ENCODE results near the gene ALCAM.

ALCAM gene

DNA sequence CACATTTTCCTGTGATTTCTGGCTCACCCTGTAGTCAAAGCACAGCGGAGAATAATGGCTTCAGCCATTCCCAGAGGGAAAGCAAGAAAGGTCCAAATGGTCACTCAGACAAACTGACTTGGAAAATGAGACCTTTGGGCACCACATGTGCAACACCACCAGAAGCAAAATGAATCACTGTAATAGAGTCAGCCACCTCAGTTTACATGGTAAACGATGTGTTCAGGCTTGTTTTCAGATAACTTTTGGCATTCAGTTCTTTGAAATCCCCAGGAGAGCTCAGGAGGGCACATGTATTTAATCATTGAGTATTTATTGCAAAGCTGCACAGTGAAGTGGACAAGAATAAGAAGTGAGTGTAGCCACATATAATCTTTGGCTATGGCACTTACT lies 38.4 kb upstream of the ALCAM start:
- TF ChIP-seq, protein P1, sequence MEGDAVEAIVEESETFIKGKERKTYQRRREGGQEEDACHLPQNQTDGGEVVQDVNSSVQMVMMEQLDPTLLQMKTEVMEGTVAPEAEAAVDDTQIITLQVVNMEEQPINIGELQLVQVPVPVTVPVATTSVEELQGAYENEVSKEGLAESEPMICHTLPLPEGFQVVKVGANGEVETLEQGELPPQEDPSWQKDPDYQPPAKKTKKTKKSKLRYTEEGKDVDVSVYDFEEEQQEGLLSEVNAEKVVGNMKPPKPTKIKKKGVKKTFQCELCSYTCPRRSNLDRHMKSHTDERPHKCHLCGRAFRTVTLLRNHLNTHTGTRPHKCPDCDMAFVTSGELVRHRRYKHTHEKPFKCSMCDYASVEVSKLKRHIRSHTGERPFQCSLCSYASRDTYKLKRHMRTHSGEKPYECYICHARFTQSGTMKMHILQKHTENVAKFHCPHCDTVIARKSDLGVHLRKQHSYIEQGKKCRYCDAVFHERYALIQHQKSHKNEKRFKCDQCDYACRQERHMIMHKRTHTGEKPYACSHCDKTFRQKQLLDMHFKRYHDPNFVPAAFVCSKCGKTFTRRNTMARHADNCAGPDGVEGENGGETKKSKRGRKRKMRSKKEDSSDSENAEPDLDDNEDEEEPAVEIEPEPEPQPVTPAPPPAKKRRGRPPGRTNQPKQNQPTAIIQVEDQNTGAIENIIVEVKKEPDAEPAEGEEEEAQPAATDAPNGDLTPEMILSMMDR (IDR thresholded peaks at IDR 0.05; ENCODE audit: borderline replicate concordance, insufficient read depth, low read depth, low read length) = no peak
- H3K4me3 ChIP-seq (ENCODE audit: low read depth, low read length) = no peak overlapping the region

DNA sequence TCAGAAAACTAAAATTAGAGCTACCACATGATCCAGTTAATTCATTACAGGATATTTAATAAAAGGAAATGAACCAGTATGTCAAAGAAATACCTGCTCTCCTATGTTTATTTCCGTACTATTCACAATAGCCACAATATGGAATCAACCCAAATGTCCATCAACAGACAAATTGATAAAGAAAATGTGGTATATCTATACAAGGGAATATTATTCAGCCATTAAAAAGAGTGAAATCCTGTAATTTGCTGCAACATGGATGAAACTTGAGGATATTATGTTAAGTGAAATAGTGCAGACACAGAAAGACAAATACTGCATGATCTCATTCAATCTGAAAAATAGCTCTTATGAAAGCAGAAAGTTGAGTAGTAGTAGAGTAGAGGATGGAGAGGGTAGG lies 33.7 kb upstream of the ALCAM start:
- TF ChIP-seq, protein P1 (IDR thresholded peaks at IDR 0.05; ENCODE audit: borderline replicate concordance, insufficient read depth, low read depth, low read length) = no peak
- no peak overlapping the region for H3K4me3 ChIP-seq (ENCODE audit: low read depth, low read length)

DNA sequence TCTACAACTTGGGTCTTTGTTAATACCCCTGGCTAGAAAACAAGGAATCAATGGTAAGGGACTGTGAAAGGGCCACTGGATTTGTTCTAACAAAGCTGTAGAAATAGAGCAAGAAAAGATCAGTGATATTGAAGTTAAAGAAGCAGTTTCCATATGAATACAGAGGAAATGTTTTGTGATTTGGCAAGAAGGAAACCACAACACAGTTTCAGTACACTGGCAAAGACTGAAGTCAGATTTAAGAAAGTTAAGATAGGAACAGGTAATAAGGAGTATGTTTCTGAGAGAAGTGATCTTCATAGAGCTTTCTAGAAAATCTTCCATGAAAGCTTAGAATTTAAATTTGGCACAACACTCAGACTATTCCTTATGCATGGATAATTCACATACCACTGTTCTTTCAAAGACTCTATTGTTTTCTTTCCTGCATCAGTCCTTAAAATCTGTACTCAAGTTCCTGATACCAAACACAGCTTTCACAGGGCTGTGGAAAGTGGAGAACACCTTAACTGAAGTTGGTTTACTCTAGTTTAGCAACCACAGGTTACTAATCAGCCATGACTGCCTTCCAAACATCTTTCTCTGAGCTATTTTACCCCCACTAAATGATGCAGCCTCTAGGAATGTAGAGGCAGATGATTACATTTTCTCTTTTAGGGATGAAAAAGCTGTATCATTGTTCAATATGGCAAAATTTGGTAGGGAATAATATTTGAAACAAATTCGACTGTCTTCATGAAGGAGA lies 32.4 kb upstream of the ALCAM start:
- TF ChIP-seq, protein P1 (IDR thresholded peaks at IDR 0.05; ENCODE audit: borderline replicate concordance, insufficient read depth, low read depth, low read length) = no peak
- no peak overlapping the region for H3K4me3 ChIP-seq (ENCODE audit: low read depth, low read length)

DNA sequence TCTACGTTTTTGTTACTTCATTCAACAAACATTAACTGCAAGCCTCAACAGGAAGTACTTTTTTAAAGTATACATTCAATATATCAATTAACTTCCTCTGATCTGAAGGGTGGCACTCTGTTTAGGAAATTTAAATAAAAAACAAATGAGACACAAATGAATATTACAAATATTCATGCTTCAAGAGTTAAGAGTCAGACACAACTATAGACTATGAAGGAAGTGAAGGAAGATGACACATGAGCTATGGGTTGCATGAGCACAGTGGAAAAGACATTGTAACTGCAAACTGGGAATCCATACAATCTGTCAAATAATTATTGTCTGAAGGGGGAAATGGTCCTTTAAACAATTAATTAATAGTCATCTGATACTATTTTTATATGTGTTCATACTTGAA lies 26.8 kb upstream of the ALCAM start:
- TF ChIP-seq, protein P1 (IDR thresholded peaks at IDR 0.05; ENCODE audit: borderline replicate concordance, insufficient read depth, low read depth, low read length) = no peak
- H3K4me3 ChIP-seq (ENCODE audit: low read depth, low read length) = no peak overlapping the region

DNA sequence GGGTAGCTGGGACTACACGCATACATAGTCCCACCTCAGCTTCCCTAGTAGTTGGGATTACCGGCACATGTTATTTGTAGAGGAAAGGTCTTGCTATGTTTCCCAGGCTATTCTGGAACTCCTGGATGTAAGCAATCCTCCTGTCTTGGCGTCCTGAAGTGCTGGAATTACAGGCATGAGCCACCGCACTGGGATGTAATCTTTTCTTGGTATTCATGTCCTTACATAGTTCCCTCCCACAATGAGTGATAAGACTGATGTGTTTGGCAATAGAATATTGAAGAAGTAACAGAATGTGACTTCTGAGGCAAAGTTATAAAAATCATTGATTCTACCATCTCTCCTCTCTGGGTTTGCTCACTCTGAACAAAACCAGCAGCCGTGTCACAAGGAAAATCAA lies 22.7 kb upstream of the ALCAM start:
- TF ChIP-seq, protein P1 (IDR thresholded peaks at IDR 0.05; ENCODE audit: borderline replicate concordance, insufficient read depth, low read depth, low read length) = no peak

DNA sequence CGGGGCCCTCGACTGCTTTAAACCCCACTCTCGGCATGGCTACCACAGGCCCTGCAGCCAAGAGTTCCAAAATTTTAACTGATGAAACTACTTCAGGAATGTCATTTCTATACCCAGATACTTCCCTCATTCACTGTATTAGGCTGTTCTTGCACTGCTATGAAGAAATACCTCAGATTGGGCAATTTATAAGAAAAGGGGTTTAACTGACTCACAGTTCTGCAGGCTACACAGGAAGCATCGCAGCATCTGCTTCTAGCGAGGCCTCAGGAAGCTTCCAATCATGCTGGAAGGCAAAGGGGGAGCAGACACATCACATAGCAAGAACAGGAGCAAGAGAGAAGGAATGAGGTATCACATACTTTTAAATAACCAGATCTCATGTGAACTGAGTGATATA lies 21.6 kb upstream of the ALCAM start:
- H3K4me3 ChIP-seq (ENCODE audit: low read depth, low read length) = no peak overlapping the region
- TF ChIP-seq, protein P1 (IDR thresholded peaks at IDR 0.05; ENCODE audit: borderline replicate concordance, insufficient read depth, low read depth, low read length) = no peak

More for the DNA sequence above, 22.7 kb upstream of the ALCAM start:
- no peak overlapping the region for H3K4me3 ChIP-seq (ENCODE audit: low read depth, low read length)

DNA sequence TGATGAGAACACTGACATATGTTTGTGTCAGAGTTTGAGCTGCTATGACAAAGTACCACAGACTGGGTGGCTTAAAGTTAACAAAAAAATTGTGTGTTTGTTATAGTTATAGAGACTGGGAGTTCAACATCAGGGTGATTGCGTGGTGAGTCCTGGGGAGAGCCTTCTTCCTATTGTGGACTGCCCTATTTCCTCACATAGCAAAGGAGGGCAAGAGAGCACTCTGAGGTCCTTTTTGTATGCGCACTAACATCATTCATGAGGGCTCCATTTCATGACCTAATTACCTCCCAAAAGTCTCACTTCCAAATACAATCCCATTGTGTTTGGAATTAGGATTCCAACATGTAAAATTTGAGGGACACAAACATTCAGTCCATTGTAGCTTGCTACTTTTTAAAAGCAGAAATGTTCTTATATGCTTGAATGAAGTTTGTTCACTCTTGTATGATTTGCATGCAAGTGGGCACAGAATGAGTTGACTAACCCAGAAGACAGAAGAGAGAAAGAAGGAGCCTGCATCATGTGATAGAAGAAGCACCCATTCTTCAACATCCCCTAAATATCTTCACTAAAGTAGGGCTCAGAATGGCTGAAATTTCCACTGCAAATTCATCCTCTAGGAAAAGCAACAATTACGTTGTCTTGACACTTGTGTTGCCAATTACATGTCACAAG lies 18.9 kb upstream of the ALCAM start:
- TF ChIP-seq, protein P1 (IDR thresholded peaks at IDR 0.05; ENCODE audit: borderline replicate concordance, insufficient read depth, low read depth, low read length) = no peak
- H3K4me3 ChIP-seq (ENCODE audit: low read depth, low read length) = no peak overlapping the region

Data from GM12875 (cell line).